ENCODE measurements around the gene XPO6.

- TF ChIP-seq, protein P1, sequence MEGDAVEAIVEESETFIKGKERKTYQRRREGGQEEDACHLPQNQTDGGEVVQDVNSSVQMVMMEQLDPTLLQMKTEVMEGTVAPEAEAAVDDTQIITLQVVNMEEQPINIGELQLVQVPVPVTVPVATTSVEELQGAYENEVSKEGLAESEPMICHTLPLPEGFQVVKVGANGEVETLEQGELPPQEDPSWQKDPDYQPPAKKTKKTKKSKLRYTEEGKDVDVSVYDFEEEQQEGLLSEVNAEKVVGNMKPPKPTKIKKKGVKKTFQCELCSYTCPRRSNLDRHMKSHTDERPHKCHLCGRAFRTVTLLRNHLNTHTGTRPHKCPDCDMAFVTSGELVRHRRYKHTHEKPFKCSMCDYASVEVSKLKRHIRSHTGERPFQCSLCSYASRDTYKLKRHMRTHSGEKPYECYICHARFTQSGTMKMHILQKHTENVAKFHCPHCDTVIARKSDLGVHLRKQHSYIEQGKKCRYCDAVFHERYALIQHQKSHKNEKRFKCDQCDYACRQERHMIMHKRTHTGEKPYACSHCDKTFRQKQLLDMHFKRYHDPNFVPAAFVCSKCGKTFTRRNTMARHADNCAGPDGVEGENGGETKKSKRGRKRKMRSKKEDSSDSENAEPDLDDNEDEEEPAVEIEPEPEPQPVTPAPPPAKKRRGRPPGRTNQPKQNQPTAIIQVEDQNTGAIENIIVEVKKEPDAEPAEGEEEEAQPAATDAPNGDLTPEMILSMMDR (conservative IDR thresholded peaks at IDR 0.05; ENCODE audit: low read length), result no peak
- TF ChIP-seq EZH2phosphoT487 (IDR thresholded peaks at IDR 0.05; ENCODE audit: borderline replicate concordance, low read depth, low read length), result no peak
Observed at GRCh38 chr16:28162326-28162877, 49.4 kb downstream of the XPO6 start.
